Nephron progenitor cell (in vitro differentiated cells): ENCODE data around the gene PCGF1.

Source experiments
- DNase-seq: peaks from one replicate; pipeline ENCODE4 v3.0.0; 2021
- H3K27ac Mint-ChIP-seq: 2 replicates; pipeline ENCODE4 v1.8.0; 2021; ENCODE audit warnings: mild to moderate bottlenecking, moderate library complexity, mixed read lengths
- H3K27me3 Mint-ChIP-seq: 2 replicates; pipeline ENCODE4 v1.8.0; 2021; ENCODE audit warnings: mild to moderate bottlenecking, low read depth, mixed read lengths; ENCODE audit not compliant: poor library complexity
- H3K36me3 Mint-ChIP-seq: 2 replicates; pipeline ENCODE4 v1.8.0; 2021; ENCODE audit warnings: low read depth, mixed read lengths
- H3K4me1 Mint-ChIP-seq: 2 replicates; pipeline ENCODE4 v1.8.0; 2021; ENCODE audit warnings: mixed read lengths
- H3K4me3 Mint-ChIP-seq: 2 replicates; pipeline ENCODE4 v1.8.0; 2021; ENCODE audit warnings: mild to moderate bottlenecking, moderate library complexity, mixed read lengths
- H3K9me3 Mint-ChIP-seq: 2 replicates; pipeline ENCODE4 v1.8.0; 2021; ENCODE audit warnings: mild to moderate bottlenecking, moderate library complexity, mixed read lengths
- TF ChIP-seq, protein P1 (sequence below): fragments of 200-600 bp; sonication (generic); IDR thresholded peaks from 2 replicates; pipeline ENCODE4 v1.5.0; 2021; ENCODE audit warnings: antibody characterized with exemption

PCGF1 gene

DNA sequence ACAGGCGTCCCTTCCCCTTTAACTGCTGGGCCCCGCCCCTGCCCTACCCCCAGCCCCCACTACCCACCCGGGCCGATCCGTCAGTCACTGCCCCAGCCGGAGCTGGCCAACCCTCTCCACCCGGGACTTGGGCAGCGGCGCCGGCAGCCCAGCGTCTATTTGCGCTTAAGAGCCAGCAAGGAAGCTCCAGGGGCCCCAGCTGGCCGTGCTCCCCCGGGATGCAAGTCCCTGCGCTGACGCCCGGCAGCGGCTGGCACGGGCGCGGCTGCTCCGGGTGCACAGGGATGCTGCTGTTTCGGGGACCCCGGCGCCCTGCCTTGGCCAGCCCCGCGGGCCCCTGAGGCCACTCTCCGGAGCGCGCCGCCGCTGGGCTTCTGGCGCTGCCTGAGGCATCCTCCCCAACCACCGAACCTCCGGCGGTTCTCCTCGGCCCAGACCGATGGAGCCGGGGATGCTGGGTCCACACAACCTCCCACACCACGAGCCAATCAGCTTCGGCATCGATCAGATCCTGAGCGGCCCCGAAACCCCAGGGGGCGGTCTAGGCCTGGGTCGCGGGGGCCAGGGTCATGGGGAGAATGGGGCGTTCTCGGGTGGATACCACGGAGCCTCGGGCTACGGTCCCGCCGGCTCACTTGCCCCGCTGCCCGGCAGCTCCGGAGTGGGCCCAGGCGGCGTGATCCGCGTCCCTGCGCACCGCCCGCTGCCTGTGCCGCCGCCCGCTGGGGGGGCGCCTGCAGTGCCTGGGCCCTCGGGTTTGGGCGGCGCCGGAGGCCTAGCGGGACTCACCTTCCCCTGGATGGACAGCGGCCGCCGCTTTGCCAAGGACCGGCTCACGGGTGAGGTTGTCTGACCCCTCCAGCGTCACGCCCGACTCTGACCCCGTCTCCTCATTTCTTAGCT lies 7.1 kb upstream of the PCGF1 start, which contains the start of gene TLX2:
Gene TLX2, plus strand, starts transcription at position 83 of the 903 bp plus-strand sequence. Its CDS starts 357 bp downstream, at position 440.
- no peaks in the 10 kb centered on the region for H3K36me3 Mint-ChIP-seq
- peaks cover 100% of the 10 kb centered on the region for H3K27me3 Mint-ChIP-seq
- H3K4me1 Mint-ChIP-seq: peaks cover 15% of the 10 kb centered on the region
- H3K27ac Mint-ChIP-seq: no peak within 1 kb of the TSS
- TF ChIP-seq, protein P1, sequence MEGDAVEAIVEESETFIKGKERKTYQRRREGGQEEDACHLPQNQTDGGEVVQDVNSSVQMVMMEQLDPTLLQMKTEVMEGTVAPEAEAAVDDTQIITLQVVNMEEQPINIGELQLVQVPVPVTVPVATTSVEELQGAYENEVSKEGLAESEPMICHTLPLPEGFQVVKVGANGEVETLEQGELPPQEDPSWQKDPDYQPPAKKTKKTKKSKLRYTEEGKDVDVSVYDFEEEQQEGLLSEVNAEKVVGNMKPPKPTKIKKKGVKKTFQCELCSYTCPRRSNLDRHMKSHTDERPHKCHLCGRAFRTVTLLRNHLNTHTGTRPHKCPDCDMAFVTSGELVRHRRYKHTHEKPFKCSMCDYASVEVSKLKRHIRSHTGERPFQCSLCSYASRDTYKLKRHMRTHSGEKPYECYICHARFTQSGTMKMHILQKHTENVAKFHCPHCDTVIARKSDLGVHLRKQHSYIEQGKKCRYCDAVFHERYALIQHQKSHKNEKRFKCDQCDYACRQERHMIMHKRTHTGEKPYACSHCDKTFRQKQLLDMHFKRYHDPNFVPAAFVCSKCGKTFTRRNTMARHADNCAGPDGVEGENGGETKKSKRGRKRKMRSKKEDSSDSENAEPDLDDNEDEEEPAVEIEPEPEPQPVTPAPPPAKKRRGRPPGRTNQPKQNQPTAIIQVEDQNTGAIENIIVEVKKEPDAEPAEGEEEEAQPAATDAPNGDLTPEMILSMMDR: no peak
- DNase-seq: peak; percentile 44
- peaks cover 14% of the 10 kb centered on the region for H3K9me3 Mint-ChIP-seq
- H3K4me3 Mint-ChIP-seq: peak within 1 kb of the TSS; percentile 51

DNA sequence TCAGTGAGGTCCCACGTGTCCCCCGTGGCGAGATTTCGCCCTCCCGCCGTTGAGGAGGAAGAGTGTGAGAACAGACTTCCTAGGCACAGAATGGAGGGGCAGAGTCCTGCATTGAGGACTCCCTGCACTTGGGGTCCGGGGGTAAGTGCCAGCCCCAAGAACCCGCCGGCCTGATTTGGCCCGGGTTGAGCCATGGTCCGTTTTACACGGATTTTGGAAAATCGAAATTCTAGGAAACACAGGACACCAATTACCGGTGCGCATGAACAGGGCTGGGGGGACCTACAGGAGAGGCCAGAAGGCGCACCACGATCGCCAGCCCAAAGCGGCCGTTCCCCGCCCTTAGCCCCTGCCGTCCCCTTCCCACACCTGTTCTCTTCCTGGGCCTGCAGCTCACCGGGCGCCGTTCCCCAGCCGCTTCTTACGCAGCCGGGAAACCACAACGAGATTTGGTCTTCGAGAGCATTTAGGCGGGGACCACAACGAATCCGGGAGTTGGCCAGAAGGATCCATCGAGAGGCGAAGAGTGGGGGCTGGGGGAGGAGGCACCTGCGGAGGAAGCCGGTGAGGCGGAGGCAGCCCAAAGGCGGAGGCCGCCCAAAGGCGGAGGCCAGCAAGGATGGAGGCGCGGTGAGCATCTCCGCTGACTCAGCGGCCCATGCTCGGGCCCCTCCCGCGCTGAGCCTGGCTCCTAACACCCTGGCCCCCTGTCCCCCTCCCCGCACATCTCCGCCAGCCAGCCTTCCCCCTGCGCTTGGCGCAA lies 6.3 kb upstream of the PCGF1 start:
- Mint-ChIP-seq H3K9me3 (peaks cover 14% of the 10 kb centered on the region), H3K4me1 (peaks cover 15% of the 10 kb centered on the region), H3K27ac (no peak overlapping the region), H3K36me3 (no peaks in the 10 kb centered on the region), H3K27me3 (peaks cover 100% of the 10 kb centered on the region), H3K4me3 (peak overlapping the region; percentile 49)
- peak; percentile 26 for DNase-seq
- TF ChIP-seq, protein P1: no peak

DNA sequence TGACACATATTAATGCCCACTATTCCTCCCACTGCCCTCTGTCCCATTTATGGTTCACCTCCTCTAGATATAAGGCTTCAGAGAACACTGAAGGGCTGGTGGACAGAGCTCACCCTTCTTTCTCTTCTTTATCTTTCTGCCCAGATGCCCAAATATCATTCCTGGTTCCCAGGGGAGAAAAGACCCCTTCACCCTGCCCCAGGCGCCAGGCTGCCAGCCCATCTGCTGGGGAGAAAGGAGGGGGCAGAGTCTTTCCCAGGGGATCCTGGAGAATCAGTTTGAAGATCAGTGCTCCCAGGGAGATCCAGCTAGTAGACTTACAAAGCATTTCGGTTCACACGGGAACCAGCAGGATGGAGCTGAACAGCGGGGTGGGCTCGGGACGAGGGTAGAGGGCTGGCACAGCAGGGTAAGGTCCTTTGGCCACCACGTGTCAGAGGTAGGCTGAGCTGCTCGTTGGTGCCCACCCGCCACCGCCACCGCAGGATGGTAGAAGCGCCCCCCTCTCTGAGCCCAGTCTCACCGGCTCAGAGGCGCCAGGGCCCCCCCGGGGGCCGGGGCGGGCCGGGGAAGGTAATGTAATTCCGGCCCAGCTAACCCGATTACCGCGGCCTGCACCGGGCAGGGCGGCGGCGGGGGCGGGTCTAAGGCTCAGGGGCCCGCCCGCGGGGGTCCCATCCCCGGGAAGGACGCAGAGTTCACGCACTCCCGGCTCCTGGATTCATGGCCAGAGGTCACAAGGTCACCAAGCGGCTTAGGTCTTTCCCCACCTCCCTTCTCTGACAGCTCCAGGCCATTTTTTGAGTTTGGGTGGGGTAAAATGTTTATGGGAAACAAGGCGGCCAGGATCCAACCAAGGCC lies 5.5 kb upstream of the PCGF1 start:
- H3K36me3 Mint-ChIP-seq: no peaks in the 10 kb centered on the region
- TF ChIP-seq, protein P1: no peak
- H3K4me1 Mint-ChIP-seq: peaks cover 23% of the 10 kb centered on the region
- H3K9me3 Mint-ChIP-seq: peaks cover 14% of the 10 kb centered on the region
- H3K27ac Mint-ChIP-seq: peak overlapping the region; percentile 75
- H3K4me3 Mint-ChIP-seq: peak overlapping the region; percentile 62
- H3K27me3 Mint-ChIP-seq: peaks cover 100% of the 10 kb centered on the region
- DNase-seq: peak; percentile 60

DNA sequence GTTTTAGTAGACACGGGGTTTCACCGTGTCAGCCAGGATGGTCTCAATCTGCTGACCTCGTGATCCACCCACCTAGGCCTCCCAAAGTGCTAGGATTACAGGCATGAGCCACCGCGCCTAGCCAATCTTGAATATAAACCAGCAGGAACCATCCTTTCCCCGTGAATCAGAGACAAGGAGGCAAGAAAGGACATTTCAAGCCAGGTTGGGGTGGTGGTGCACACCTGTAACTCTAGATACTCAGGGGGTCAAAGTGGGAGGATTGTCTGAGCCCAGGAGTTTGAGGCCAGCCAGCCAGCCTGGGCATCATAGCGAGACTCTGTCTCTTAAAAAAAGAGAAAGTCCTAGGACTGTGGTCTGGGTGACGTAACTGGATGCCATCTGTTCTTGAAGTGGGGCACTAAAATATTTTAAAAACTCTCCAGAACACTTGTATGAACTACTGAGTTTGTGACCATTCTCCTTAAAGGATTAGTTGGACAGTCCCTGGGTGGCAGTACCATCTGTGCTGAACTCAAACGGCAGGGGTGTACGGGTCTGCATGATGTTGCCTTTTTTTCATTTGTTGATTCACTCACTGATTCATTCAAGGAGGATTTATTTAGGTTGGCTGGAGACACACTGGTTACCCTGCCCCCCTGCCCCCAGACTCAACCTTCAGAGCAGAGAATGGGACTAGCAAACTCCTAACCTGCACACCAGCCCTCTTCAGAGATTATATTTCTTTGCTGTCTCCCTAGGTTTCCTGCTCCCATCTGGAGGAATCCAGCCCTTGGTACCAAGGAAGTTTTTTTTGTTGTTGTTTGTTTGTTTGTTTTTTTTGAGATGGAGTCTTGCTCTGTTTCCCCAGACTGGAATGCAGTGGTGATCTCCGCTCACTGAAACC lies 3.9 kb upstream of the PCGF1 start:
- Mint-ChIP-seq H3K9me3 (peaks cover 6% of the 10 kb centered on the region), H3K36me3 (peaks cover 9% of the 10 kb centered on the region), H3K27ac (no peak overlapping the region), H3K4me1 (peaks cover 36% of the 10 kb centered on the region), H3K4me3 (no peak overlapping the region), H3K27me3 (peaks cover 100% of the 10 kb centered on the region)
- TF ChIP-seq, protein P1: no peak
- DNase-seq: no peak

DNA sequence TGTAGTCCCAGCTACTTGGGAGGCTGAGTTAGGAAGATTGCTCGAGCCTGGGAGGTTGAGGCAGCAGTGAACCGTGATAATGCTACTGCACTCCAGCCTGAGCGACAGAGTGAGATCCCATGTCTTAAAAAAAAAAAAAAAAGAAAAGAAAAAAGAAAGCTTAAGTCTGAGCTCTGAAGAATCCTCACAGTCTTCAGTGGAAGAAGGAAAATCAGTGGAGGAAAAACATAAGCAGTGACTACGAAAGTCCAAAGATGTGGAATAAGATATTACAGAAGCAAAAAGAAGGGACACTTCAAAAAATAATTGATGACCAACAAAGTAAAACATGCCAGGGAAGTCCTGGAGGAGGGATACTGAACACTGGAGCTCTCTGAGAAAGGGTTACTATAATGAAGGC lies 2.8 kb upstream of the PCGF1 start:
- Mint-ChIP-seq H3K4me1 (peaks cover 44% of the 10 kb centered on the region), H3K36me3 (peaks cover 17% of the 10 kb centered on the region), H3K27ac (no peak overlapping the region), H3K9me3 (peaks cover 4% of the 10 kb centered on the region), H3K27me3 (peaks cover 100% of the 10 kb centered on the region), H3K4me3 (no peak overlapping the region)
- TF ChIP-seq, protein P1: no peak
- no peak for DNase-seq
